Iris pigment epithelial cell (primary cell): ENCODE results near the gene C1QC.

ENCODE experiments used
- DNase-seq: peaks from one replicate; pipeline ENCODE4 v3.0.0-alpha.2; 2011; ENCODE audit warnings: low read depth

C1QC gene

GRCh38 chr1:22680726-22681125 lies 37.3 kb downstream of the C1QC start:
- DNase-seq = no peak

GRCh38 chr1:22681556-22682276 lies 38.3 kb downstream of the C1QC start:
- no peak for DNase-seq

DNA sequence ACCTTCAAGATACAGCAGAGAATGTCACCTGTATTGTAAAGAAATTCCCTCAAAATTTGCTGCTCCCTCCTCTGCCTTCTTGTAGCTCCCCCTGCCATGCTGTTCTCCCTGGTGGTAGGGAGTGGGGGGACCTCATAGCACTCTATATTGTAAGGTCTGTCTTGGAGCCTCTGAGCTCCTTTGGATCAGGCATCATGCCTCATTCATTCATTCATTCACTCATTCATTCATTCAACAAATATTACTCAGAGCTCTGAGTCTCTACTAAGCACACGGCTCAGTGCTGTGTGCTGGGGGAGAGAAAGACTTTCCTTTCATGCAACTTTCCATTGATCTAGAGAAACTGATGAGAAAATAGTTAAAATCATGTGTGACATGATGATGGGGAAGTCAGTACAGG lies 40.1 kb downstream of the C1QC start:
- no peak for DNase-seq

- no peak for DNase-seq
Observed at GRCh38 chr1:22685591-22686059, 42.2 kb downstream of the C1QC start.

DNA sequence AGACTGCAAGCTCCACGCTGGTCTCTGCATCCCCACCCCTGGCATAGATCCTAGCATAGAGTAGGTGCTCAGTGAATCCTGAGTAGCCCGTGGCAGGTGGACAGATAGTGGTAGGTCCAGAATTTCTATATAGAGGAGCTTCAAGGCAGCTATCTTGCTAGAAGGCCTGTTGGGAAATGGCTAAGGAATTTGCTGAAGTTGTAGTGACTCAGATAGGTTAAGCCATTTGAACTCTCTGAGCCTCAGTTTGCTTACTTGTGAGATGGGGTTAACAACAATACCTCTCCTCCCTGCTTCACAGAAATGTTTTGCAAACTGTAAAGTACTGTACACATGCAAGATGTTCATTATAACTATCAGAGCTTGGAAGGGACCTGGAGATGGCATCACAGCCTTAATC lies 43.8 kb downstream of the C1QC start:
- DNase-seq = peak; percentile 82

GRCh38 chr1:22688466-22688865 lies 45.0 kb downstream of the C1QC start:
- DNase-seq = no peak

- peak; percentile 85 for DNase-seq
Observed at GRCh38 chr1:22689505-22689904, 46.1 kb downstream of the C1QC start.

- DNase-seq = no peak
Observed at GRCh38 chr1:22691031-22691753, 47.8 kb downstream of the C1QC start.

DNA sequence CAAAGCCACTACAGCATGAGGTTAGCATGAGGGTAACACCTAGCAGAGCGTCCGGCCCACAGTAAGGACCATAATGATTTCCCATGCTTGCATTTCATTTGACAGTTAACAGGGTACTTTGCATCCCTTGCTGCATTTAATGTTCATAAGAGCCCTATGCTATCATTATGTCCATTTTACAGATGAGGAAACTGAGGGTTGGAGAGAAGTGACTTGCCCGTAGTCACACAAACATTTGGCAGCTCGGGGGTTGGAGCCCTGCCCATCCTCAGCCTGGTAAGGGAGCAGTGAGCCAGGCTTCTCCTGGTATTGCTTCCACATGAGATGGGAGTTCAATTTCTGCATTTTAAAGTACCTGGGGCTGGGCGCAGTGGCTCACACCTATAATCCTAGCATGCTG lies 50.7 kb downstream of the C1QC start:
- DNase-seq = no peak

DNA sequence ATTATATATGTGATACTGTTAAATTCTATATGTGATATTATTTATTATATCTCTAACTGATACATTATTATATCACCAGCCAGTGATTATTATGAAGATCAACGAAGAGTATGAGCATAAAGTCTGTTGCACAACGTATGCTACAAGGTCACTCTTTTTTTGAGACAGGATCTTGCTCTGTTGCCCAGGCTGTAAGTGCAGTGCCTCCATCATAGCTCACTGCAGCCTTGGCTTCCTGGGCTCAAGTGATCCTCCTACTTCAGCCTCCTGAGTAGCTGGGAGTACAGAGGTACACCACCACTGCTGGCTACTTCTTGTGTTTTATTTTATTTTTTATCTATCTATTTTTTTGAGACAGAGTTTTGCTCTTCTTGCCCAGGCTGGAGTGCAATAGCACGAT lies 53.2 kb downstream of the C1QC start:
- no peak for DNase-seq
